Adrenal gland (tissue), 12 donors: ENCODE measurements around the gene KRT15. TPM values are rescaled to one million over a fixed set of nuclear protein-coding genes. Genes with fewer than 3 reads are reported as not detected.
A peak's percentile ranks its signal among the peaks of the same experiment; 100 is the strongest.

Experiments
- DNase-seq, 7 donors: peaks; one replicate each; pipeline ENCODE4 v3.0.0-alpha.2; 2019 to 2020
- H3K27ac ChIP-seq, 5 donors: fragments of 200-600 bp; sonication (generic) in 4 of 5; 1 replicate in 3 of 5; 2 replicates in 2 of 5; pipeline versions ENCODE4 v1.5.1 to v1.8.0; 2016 to 2020; ENCODE audit warnings: mild to moderate bottlenecking in 1 of 5
- H3K27me3 ChIP-seq: fragments of 200-600 bp; 2 replicates; pipeline ENCODE4 v1.8.0; 2021
- H3K36me3 ChIP-seq, 2 donors: fragments of 200-600 bp; replicated peaks in 1 of 2; 1 replicate in 1 of 2; 2 replicates in 1 of 2; pipeline versions ENCODE4 v1.5.1 to v1.8.0; 2018 to 2022
- H3K4me1 ChIP-seq, 2 donors: fragments of 200-600 bp; replicated peaks in 1 of 2; 1 replicate in 1 of 2; 2 replicates in 1 of 2; pipeline versions ENCODE4 v1.5.1 to v1.8.0; 2018 to 2021
- H3K4me3 ChIP-seq, 4 donors: fragments of 200-600 bp; sonication (generic) in 3 of 4; one replicate each; pipeline ENCODE4 v1.5.1; 2016 to 2018
- H3K9me3 ChIP-seq, 3 donors: fragments of 200-600 bp; sonication (generic) in 1 of 3; replicated peaks in 1 of 3; 1 replicate in 2 of 3; 2 replicates in 1 of 3; pipeline versions ENCODE4 v1.5.1 to v1.8.0; 2016 to 2021
- POLR2A ChIP-seq, 2 donors: fragments of 450-650 bp; IDR thresholded peaks; one replicate each; pipeline ENCODE4 v1.6.1; 2017; ENCODE audit warnings: antibody characterized with exemption in 2 of 2, mild to moderate bottlenecking in 2 of 2, moderate library complexity in 1 of 2
- WGBS, 4 donors: extraction: QIAGEN DNeasy Blood & Tissue Kit in 2 of 4; methylation state at CpG; one replicate each; pipeline versions ENCODE4 v1.1.5 to v1.1.7; 2013 to 2017; 5-methylcytosine and 5-hydroxymethylcytosine counted together
- intact Hi-C, 2 donors: fragments of 100-400 bp; cut with DNase I; formaldehyde crosslinking; loops; one replicate each; pipeline versions ENCODE4 v1.14.1 to v1.15.0; 2022 to 2023
- polyA plus RNA-seq, 3 donors: library from polyadenylated mRNA; stranded (reverse); fragments of 200-250 nt in 2 of 3; fragments of 350-450 nt in 1 of 3; fragmentation: Illumina TruSeq in 1 of 3; extraction: RNeasy Lipid Tissue Mini Kit (QIAGEN cat#74804) in 1 of 3; gene quantifications; one replicate each; pipeline ENCODE4 v1.2.3, GENCODE V29; 2013 to 2014
- total RNA-seq, 9 donors: library from RNA; depleted of rRNA in 4 of 9; stranded (reverse); fragments of >200 nt in 4 of 9; fragments of 120-200 nt in 1 of 9; fragmentation: NEBNext Ultra II Directional in 1 of 9; extraction: Animal tissue kit (Norgen Biotek cat#: 25700) in 1 of 9; gene quantifications; one replicate each; pipeline versions ENCODE4 v1.1.0 to v1.2.4, GENCODE V29; 2013 to 2023
- TF ChIP-seq, protein P1 (sequence below), 6 experiments: fragments of 450-650 bp in 4 of 6; fragments of 200-600 bp in 2 of 6; sonication (generic) in 1 of 6; IDR thresholded peaks; 1 replicate in 5 of 6; 2 replicates in 1 of 6; pipeline versions ENCODE4 v1.5.1 to v1.8.0; 2016 to 2021; ENCODE audit warnings: antibody characterized with exemption in 6 of 6, mild to moderate bottlenecking in 2 of 6, moderate library complexity in 1 of 6
- donor health status: healthy with polysubstance abuse.
- donor health status: Bipolar disorder and iron deficiency.
- donor health status: DM: yes; HTN: yes; CAD: no.
- donor health status: DM: no; HTN: no; CAD: no.
- donor health status: DM: no; HTN: no; CAD: no.
- donor health status: DM: yes; HTN: yes; CAD: no.

KRT15 gene
- total and polyA plus RNA-seq, 12 donors: 0.18 to 0.88 (median 0.44) TPM; not detected in 8

- Histone ChIP-seq H3K9me3 (no peaks in the 10 kb centered on the region), H3K4me1 (peaks cover 5 to 25% of the 10 kb centered on the region in 2 donors), H3K27me3 (peaks cover 20% of the 10 kb centered on the region), H3K4me3 (no peak overlapping the region), H3K27ac (peak overlapping the region in 3 of 5 donors; percentile 14 to 82 (median 63)), H3K36me3 (no peaks in the 10 kb centered on the region)
- TF ChIP-seq, protein P1, sequence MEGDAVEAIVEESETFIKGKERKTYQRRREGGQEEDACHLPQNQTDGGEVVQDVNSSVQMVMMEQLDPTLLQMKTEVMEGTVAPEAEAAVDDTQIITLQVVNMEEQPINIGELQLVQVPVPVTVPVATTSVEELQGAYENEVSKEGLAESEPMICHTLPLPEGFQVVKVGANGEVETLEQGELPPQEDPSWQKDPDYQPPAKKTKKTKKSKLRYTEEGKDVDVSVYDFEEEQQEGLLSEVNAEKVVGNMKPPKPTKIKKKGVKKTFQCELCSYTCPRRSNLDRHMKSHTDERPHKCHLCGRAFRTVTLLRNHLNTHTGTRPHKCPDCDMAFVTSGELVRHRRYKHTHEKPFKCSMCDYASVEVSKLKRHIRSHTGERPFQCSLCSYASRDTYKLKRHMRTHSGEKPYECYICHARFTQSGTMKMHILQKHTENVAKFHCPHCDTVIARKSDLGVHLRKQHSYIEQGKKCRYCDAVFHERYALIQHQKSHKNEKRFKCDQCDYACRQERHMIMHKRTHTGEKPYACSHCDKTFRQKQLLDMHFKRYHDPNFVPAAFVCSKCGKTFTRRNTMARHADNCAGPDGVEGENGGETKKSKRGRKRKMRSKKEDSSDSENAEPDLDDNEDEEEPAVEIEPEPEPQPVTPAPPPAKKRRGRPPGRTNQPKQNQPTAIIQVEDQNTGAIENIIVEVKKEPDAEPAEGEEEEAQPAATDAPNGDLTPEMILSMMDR (IDR thresholded peaks at IDR 0.05): no peak
- no peak for TF ChIP-seq POLR2A (IDR thresholded peaks at IDR 0.05)
- WGBS, 4 donors: 76 to 86% (median 84%) methylated on average over 5 of the region's 5 CpGs
- intact Hi-C loops: no loop called here
- DNase-seq: no peak
These were observed 10.8 kb upstream of the KRT15 start for GRCh38 chr17:41529491-41529915.

DNA sequence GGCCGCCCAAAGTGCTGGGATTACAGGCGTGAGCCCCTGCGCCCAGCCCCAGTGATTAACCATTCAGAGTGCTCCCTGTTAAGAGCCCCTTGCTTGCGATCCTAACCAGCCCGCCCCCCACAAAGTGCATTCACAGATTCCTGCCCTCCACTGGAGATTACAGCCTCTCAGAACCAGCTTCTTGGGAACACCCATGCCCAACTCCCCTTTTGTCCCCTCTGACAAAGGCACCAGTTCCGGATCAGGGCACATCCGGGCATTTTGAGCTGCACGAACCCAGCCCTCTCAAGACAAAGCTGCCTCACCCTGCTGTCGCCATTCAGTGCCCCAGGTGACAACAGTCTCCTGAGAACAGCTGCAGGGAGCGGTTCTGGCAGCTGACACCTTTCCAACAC, 10.3 kb upstream of the KRT15 start:
- no peaks in the 10 kb centered on the region for H3K9me3 ChIP-seq
- H3K4me3 ChIP-seq: no peak overlapping the region
- H3K4me1 ChIP-seq: peaks cover 5 to 25% of the 10 kb centered on the region in 2 donors
- WGBS, 4 donors: 75 to 81% (median 79%) methylated on average over 10 of the region's 10 CpGs
- TF ChIP-seq, protein P1 (IDR thresholded peaks at IDR 0.05): no peak
- no peak for TF ChIP-seq POLR2A (IDR thresholded peaks at IDR 0.05)
- H3K36me3 ChIP-seq: no peaks in the 10 kb centered on the region
- no peak for DNase-seq
- peaks cover 20% of the 10 kb centered on the region for H3K27me3 ChIP-seq
- intact Hi-C loops: no loop called here
- peak overlapping the region in 1 of 5 donors; percentile 82 for H3K27ac ChIP-seq

- peaks cover 5 to 25% of the 10 kb centered on the region in 2 donors for H3K4me1 ChIP-seq
- WGBS, 4 donors: 13 to 23% (median 18%) methylated on average over 34 to 62 of the region's 62 CpGs
- no peaks in the 10 kb centered on the region for H3K36me3 ChIP-seq
- H3K27me3 ChIP-seq: peaks cover 20% of the 10 kb centered on the region
- peak in 1 of 7 donors; percentile 70 for DNase-seq
- no peaks in the 10 kb centered on the region for H3K9me3 ChIP-seq
- peak overlapping the region in 1 of 4 donors; percentile 25 for H3K4me3 ChIP-seq
- no peak for TF ChIP-seq POLR2A (IDR thresholded peaks at IDR 0.05)
- TF ChIP-seq, protein P1 (IDR thresholded peaks at IDR 0.05): no peak
- peak overlapping the region in 2 of 5 donors; percentile 45 to 82 for H3K27ac ChIP-seq
- intact Hi-C loops: no loop called here
These were observed 8.7 kb upstream of the KRT15 start for GRCh38 chr17:41527063-41528023.

- WGBS, 4 donors: 91 to 95% (median 93%) methylated on average over 11 of the region's 11 CpGs; no CpG with 5 or more reads in 1 of the 4 donors
- intact Hi-C loops: no loop called here
- Histone ChIP-seq H3K9me3 (no peaks in the 10 kb centered on the region), H3K36me3 (no peaks in the 10 kb centered on the region), H3K4me1 (peaks cover 0 to 8% of the 10 kb centered on the region in 2 donors), H3K27me3 (peaks cover 20% of the 10 kb centered on the region), H3K27ac (no peak overlapping the region), H3K4me3 (no peak overlapping the region)
- no peak for DNase-seq
- TF ChIP-seq, protein P1 (IDR thresholded peaks at IDR 0.05): no peak
- TF ChIP-seq POLR2A (IDR thresholded peaks at IDR 0.05): no peak
These were observed 5.6 kb upstream of the KRT15 start for GRCh38 chr17:41524261-41524660.
